ENCODE data around the gene SUMO4.
"Not testable (repeated sequence)": the region's sequence is repeated elsewhere in the genome, so short reads cannot be mapped to it uniquely, and the experiment has no call there.

Gene SUMO4

DNA sequence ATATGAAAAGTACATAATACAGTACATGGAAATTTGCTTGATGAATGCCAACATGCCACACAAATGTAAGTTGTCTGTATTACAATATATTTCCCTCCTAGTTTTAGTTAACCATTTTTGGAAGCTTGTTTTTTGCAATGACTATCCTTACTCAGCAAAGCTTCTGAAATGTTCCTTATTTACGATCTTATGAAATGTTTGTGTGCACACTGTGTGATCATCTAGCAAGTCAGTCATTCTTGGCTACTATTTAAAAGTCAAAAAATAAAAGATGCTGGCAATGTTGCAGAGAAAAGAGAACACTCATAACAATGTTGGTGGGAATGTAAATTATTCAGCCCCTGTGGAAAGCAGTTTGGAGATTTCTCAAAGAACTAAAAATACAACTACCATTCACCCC lies 33.8 kb downstream of the SUMO4 start:
- DNase-seq, result no peak

DNA sequence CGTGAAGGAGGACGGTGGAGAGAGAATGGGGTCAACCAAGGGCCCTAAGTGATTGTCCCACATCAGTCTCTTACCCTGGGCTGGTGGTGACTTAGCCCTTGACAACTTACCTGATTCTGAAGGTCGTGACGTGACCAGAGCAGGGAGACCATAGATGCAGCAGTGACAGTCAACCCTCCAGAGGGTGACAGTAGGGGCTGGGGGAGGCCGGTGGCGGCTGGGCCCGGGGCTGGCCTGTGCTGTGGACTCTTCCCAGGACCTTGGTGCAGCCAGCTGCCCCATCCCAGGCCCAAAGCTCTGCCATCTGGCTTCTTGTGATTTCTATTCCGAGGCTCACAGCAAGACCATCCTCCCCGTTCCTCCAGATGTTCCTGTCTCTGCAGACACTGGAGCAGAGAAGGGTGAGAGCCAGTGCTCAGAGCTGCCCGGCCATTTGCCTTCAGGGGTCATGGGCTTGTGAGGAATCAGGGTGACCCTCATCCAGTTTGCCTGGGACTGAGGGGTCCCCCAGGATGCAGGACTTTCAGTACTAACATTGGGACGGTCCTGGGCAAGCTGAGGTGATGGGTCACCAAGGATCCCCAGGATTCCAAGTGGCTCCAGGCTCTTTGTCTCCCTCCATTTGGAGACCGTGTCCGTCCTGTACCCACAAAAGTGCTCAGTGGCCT lies 36.0 kb downstream of the SUMO4 start:
- DNase-seq, result no peak

DNA sequence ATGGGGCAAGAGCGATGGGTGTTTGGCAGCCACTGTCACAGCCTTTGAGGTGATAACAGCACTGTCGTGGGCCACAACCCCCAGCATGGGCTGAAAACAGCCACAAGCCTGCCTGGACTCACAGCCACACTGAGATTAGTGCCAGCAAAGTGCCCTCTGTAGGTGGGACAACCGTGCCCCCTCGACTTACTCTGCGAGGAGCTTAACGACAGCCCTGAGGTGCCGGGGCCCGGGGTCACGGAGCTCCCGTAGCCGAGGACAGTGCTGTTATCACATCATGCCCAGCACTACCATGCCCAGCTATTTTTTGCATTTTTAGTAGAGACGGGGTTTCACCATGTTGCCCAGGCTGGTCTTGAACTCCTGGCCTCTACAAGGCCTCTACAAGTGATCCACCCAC lies 36.6 kb downstream of the SUMO4 start:
- DNase-seq, result no peak

DNA sequence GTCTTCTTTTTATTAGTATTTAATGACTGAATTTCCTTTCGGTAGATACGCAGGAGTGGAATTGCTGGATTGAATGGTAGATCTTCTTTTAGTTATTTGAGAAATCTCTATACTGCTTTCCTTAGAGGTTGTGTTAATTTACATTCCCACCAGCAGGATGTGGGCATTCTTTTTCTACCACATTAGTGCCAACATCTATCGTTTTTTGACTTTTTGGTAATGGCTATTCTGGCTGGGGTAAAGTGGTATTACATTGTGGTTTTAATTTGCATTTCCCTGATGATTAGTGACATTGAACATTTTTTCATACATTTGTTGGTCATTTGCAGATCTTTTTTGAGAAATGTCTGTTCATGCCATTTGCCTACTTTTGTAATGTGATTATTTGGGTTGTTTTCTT lies 37.1 kb downstream of the SUMO4 start:
- DNase-seq, result no peak

DNA sequence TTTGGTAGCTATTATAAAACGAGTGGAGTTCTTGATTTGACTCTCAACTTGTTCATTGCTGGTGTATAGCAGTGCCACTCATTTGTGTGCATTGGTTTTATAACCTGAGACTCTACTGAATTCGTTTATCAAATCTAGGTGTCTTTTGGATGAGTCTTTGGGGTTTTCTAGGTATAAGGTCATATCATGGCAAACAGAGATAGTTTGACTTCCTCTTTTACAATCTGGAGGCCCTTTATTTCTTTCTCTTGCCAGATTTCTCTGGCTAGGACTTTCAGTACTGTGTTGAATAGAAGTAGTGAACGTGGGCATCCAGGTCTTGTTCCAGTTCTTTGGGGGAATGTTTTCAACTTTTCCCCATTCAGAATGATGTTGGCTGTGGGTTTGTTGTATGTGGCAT lies 38.8 kb downstream of the SUMO4 start:
- DNase-seq, result no peak

DNA sequence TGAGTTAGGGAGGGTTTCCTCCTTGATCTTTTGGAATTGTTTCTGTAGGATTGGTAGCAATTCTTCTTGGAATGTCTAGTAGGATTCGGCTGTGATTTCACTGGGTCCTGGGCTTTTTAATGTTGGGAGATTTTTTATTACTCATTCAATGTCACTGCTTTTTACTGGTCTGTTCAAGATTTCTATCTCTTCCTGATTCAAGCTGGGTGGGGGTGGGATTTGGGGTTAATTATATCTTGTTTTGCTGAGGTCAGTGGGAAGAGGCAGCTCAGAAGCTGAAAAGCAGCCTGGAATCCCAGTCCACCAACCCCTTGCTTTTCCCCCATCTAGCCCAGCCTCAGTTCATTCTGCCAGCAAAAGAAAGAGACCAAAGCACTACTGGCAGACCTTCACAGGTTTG lies 39.6 kb downstream of the SUMO4 start:
- no peak for DNase-seq

DNA sequence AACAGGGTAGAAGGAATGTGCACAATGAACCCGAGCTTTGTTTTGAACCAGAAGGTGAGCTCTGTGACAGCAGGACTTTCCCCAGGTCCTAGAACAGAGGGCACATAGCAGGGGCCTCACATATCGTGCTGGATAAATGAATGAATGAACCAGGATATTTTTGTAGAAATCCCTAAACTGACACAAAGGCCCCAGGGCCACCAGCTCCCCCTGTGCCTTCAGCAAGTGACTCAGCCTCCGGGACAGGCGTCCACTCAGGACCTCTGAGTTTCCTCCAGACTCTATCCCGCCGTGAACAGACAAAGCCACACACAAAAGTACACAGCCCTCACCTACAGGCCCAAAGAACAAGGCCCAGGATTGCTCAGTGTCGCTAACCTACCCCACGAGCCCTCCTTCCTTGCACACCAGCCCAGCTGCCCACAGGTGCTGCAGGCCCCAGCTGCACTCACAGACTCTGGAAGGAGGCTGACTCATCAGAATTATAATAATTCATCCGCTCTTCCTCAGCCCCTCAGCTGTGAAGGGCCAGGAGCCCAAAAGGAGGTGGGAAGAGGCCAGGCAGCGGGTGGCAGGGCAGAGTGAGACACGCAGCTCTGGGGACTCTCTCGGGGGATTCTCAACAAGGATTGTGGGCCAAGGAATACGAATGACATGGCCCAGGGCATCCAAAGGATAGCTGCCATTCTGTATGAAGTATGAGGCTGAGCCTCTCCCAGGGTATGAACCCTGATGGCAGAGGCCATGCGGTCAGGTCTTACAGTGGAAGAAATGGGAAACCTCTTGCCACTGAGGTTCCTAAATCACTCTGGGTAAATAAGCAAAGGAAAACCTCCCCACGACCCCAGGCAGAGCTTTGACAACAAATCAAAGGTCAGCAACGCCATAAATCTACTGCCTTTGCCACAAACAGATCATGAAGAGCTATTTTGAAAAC lies 40.9 kb downstream of the SUMO4 start:
- no peak for DNase-seq

DNA sequence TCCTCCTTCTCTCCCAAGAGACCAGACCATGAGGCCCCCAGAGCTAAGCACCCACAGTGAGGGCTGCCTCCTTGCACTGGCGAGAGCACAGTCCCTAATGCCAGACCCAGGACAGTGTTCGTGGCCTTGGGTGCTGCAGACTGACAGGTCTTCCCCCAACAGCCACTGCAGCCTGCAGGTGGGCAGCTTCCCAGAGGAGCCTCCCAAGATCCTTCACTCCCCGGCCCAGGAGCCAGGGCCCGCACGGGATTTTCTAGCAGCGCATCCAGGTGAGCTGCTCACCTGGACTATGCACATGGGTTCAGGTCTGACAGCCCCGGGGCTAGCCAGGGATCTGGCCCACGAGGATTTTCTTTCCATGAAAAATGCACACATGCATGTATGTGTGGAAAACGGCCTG lies 41.7 kb downstream of the SUMO4 start:
- no peak for DNase-seq

DNA sequence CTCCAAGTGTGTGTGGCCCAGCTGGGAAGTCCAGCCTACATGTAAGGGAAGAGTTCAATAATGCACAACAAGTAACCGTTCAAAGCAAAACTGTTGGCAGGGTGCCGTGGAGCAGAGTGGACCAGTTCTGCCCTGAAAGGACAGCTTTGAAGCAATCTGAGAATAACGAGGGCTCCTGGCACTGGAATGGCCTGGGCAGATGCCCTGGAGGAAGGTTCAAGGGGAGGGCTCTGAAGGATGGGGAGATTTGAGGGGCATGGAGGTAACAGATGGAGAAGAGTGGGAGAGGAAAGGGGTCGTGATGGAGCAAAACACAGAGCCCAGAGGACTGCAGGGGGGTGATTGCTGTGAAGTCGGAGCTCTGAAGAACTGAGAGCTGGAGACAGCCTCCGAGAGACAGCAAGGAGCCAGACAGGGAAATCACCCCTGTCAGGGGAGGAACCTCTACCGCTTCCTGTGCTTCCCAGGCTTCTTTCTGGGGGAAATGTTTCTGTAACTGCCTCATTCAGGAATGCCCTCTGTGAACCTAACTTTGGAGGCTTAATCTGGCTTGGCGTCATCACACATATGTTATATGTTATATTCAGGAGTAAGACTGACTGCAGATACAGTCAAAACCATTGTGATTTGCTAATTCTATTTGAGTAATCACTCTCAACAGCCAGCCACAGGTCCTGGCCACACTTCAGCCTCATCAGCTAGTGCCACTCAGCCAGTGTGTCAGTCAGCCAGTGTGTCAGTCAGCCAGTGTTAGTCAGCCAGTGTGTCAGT lies 43.5 kb downstream of the SUMO4 start:
- no peak for DNase-seq

DNA sequence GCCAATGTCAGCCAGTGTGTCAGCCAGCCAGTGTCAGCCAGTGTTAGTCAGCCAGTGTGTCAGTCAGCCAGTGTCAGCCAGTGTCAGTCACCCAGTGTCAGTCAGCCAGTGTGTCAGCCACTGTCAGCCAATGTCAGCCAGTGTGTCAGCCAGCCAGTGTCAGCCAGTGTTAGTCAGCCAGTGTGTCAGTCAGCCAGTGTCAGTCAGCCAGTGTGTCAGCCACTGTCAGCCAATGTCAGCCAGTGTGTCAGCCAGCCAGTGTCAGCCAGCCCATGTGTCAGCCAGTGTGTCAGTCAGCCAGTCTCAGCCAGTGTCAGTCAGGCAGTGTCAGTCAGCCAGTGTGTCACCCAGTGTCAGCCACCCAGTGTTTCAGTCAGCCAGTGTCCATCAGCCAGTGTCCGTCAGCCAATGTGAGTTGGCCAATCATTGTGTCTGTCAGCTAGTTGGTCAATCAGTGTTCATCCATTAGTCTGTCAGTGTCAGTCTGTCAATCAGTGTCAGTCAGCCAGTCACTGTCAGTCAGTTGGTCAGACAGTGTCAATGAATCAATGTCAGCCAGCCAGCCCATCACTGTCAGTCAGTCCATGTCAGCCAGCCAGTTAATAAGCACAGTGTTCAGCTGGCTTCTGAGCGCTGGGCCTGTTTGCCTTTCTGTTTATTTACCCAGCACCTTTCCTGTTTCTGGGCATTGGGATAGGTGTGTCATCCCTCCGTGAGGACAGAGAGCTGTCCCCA lies 44.5 kb downstream of the SUMO4 start:
- not testable (repeated sequence) for DNase-seq

DNA sequence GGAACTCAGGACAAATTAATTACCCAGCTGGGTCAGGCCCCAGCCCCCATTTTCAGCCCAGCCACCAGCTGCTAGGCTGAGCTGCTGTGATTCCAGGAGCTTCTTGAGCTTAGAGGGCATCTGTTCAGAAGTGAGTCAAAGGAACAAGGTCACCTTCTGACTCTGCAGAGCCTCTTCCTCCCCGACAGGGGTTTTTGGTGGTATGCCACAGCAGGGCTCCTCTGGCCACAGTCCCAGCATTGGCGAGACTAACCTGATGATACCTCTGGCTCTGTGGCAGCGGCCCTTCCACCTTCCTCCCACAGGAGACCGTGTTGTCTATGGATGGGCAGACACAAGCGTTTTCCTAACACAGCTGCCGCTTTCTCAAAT lies 45.0 kb downstream of the SUMO4 start:
- DNase-seq, result no peak

DNA sequence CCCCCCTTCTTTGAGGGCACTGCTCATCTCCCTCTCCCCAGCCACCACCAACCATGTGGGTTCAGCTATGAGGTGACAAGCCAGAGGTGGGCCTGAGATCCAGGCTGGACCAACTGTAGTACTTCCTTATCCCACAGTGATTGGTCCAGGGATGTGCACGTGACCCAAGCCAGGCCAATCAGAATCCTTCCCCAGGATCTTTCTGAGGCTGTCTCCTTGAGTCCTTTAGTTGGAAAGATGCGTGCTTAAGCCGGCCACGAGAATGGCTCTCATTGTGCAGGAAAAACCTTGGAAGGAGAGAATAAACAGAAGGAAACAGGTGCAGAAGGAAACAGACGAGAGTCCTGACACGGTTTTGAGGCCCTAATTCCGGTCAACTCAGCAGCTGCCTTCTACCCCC lies 45.5 kb downstream of the SUMO4 start:
- DNase-seq, result no peak

DNA sequence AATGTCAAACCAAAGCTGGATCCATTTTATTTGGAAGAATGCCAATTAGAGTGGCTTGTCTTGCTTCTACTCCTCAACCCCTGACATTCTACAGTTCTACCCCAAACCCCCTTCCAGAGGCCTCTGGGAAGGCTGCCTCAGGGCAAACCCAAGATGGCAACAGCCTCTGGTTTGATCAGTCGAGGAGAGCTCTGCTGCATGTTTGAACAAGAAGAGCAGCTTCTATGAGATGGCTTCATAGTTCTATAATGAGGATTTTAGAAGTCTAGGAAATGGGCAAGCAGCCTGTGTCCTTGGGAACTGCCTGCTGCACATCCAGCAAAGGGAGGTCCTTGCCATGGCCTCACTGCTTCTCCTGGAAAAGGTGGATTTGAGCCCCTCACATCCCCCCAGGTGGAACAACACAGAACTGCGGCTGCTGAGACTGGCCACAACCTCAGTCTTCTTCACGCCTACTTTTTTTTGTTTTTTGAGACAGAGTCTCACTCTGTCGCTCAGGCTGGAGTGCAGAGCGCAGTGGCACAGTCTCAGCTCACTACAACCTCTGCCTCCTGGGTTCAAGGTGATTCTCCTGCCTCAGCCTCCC lies 46.8 kb downstream of the SUMO4 start:
- DNase-seq, result no peak

DNA sequence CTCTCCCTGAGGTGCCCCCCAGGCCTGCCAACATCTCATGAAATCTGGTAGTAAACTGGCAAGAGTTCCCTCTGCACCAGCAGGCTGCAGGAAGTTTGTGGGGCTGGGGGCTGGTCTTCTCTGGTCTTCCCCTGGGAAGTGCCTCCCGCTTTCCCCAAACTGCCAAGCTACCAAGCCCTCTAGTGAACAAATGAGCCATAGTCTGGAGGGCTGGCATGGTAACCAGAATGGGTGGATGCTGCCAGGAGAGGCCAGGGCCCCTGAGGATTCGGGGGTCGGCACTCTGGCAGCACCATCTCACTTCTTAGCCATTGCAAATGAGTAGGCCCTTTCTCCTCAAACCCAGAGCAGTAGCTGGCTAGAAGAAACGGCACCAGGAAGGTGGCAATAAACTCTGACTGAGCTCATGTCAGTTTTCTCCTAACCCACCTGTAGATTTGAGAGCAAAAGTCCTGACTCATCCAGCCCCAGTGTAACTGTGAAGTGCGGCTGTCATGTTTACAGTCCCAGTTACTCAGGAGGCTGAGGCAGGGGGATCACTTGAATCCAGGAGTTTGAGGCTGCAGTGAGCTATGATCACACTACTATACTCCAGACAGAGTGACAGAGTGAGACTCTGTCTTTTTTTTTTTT lies 48.9 kb downstream of the SUMO4 start:
- no peak for DNase-seq

DNA sequence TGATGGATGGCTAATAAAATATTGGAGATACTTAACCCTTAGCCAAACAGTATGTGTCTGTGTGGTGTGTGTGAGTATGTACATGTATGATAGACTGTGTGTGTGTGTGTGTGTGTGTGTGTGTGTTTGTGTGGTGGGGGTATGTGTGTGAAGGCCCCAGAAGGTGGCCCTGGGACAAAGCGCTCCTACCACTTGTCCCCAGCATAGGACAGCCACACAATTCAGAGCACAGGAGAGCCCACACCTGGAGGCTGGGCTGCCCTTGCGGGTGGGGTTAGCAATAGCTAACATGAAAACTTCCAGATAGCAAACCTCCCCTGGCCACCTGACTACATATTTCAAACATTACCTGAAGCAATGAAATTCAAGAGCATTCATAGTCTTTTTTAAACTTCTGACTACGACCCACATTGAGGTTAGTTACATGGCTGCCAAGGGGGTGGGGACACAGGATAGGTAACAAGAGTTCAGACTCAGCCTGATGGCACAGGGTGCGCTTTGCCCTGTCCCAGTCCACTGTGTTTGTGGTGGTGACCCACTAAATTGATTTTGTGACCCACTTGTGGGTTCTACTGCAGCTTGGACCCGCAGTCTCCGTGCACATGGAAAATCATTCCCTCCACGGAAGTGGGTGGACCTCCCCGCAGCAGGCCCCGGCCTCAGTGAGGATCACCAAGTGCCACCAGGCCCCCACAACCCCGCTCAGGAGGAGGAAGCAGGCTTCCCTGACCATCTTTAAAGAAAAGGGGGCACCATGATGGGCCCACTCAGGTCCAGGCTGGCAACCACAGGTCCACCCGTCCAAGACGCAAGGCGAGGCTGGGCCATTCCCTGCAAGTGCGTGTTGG lies 50.0 kb downstream of the SUMO4 start:
- DNase-seq, result no peak
